SK-MEL-5 (cell line): ENCODE measurements around the gene CELF5. TPM values are rescaled to one million over a fixed set of nuclear protein-coding genes. Genes with fewer than 3 reads are reported as not detected.
"Not testable (repeated sequence)": the region's sequence is repeated elsewhere in the genome, so short reads cannot be mapped to it uniquely, and the experiment has no call there.

Experiments
- DNase-seq: peaks from one replicate; pipeline ENCODE4 v3.0.0-alpha.2; 2016; ENCODE audit warnings: low read depth, low spot score
- in situ Hi-C: cut with HindIII; loops from 2 replicates; pipeline ENCODE4 v1.10.0; 2016; ENCODE audit warnings: low sequenced_read_pairs, high pct_unique_total_duplicates, low pct_unique_long_range_greater_than_20kb
- total RNA-seq: library from RNA; depleted of rRNA; stranded (reverse); fragments of >200 nt; shearing (Covaris generic); gene quantifications from 2 replicates; pipeline ENCODE4 v1.2.3, GENCODE V29; 2014; rRNA removed

CELF5 gene
- total RNA-seq, 1 experiment from 2014 or later = not detected

DNA sequence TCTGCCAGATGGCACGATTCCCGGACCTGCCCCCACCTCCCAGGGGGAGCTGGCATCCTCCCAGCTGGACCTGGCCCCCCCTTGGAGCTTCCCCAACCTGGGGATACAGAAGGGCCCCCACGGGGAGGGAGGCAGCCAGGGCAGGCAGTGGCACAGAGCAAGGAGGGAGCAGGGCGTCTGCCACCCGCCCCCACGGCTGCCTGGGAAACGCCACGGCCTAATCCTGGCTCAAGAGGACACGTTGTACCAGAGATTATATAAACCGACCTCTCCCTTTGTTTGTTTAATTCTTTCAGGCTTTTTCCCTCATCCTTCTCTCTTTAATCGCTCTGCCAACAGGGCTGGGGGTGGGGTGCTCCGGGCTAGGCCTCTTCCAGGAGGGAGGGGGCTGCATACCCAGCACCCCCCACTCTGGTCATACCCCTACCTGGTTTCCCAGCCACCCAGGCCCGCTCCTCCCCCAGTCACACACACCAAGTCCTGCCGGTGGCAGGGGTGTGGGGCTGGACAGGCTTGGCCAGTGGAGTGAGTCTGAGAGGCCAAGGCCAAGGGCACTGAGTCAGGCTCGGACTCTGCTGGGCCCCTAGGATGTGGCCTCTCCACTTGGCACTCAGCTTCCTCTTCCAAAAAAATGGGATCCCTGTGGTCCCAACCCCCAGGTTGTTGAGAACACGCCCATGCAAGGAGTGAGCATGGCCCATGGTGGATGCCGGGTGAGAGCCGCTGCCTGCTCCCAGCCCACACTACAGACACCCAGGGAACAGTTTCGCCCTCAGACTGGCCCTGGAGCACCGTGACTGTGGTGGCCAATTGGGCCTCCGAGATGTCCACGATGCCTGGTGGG, 112.4 kb downstream of the CELF5 start:
- no peak for DNase-seq
- in situ Hi-C loops = no loop called here

DNA sequence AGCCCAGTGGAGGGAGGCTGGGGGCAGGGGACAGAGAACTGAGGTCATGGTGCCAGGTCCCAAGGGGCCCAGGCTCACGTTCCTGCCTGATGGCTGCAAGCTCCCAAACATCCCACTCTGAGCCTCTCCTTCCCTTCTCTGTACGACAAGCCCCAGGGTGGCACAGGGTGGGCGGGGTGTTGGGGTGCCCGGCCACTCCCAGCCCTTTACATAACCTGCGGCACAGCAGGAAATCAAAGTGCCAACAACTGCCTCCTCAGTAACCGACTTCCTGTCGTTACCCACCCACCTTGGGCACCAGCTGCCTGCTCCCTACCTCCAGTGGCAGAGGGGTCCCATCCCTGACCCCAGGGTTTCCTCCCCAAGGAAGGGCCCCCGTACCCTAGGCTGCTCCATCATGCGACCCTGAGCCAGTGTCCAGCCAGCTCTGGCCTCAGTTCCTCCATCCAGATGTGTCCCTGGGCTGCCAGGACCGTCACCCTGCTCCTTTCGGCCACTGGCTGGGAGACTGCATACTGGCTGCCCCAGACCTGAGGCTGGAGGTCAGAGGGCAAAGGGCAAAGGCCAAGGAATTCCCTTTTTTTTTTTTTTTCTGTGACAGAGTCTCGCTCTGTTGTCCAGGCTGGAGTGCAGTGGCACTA, 114.2 kb downstream of the CELF5 start:
- no peak for DNase-seq
- in situ Hi-C loops = no loop called here

DNA sequence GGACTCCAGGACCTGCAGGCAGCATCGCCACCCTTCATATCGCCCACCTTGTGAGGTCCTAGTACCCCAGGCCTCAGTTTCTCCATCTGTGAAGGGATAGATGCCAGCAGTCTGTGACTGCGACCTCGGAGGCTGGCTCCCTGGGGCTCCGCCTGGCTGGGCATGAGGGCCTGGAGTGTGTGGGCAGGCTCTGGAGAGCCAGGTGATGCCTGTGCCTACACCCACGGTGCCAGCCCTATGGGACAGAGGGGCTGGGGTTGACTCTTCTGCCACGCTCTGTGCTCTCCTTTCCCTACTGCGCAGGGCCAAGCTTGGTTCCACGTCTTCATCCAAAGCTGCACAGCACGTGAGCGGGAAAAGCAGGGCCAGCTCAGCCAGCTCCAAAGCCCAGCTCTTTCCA, 115.9 kb downstream of the CELF5 start:
- in situ Hi-C loops = no loop called here
- no peak for DNase-seq

DNA sequence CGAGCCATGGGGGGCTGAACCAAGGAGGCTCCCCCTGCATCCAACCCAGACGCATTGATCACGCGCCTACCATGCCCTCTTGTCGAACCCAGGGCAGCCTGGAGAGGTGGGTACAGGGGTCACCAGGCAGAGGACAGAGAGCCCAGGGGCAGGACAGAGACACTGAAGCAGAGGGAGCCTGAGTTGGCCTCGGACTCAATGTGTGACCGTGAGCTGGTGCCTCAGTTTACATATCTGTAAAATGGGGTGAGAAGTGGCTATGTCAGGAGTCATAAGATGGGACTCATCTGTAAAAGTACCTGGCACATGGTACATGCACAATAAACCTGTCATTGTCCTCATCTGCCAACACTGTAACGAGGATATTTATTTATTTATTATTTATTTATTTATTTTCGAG, 117.8 kb downstream of the CELF5 start:
- in situ Hi-C loops = no loop called here
- no peak for DNase-seq

DNA sequence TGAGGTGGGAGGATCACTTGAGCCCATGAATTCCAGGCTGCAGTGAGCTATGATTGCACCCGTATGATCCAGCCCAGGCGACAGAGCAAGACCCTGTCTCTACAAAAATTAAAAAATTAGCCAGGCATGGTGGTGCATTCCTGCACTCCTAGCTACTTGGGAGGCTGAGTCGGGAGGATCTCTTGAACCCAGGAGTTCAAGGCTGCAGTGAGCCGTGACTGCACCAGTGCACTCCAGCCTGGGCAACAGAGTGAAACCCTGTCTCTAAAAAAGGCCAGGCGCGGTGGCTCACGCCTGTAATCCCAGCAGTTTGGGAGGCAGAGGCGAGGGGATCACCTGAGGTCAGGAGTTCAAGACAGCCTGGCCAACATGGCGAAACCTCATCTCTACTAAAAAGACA, 118.5 kb downstream of the CELF5 start:
- in situ Hi-C loops, DNase-seq: not testable (repeated sequence)

DNA sequence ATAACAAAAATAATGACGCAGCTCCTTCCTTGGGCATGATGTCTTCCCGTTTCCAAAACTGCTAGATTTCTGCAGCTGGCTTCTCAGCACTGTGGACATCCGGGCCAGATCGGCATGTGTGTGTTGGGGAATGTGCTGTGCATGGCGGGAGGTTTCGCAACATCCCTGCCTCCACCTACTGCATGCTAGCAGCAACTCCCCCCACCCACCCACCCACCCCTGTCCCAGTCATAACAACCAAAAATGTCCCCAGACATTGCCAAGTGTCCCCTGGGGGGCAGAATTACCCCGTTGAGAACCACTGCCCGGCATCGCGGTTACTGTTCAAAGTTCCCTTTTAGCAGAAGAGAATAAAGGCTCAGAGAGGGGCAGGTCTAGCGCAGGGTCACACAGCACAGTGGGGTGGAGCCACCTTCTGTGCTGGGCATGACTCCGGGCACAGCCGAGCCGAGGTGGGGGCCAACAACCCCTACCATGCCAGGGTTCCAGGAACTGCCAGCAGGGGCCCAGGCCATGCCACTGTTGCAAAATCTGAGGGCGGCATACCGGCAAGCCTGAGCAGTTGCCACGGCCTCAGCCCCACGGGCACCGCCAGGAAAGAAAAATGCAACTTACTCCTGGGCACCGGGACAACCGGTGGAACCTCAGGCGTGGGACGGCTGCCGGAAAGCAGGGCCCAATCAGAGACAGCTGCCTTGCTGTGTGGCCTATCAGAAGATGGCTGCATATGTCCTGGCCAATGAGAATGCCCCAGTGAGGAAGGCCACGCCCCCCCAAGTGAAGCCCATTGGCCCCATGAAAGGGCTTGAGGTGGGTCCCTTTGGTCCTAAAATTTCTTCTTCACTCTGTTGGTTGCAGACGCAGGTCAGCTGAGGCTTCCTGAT, 119.4 kb downstream of the CELF5 start:
- DNase-seq = peak; percentile 56
- in situ Hi-C loops = no loop called here

DNA sequence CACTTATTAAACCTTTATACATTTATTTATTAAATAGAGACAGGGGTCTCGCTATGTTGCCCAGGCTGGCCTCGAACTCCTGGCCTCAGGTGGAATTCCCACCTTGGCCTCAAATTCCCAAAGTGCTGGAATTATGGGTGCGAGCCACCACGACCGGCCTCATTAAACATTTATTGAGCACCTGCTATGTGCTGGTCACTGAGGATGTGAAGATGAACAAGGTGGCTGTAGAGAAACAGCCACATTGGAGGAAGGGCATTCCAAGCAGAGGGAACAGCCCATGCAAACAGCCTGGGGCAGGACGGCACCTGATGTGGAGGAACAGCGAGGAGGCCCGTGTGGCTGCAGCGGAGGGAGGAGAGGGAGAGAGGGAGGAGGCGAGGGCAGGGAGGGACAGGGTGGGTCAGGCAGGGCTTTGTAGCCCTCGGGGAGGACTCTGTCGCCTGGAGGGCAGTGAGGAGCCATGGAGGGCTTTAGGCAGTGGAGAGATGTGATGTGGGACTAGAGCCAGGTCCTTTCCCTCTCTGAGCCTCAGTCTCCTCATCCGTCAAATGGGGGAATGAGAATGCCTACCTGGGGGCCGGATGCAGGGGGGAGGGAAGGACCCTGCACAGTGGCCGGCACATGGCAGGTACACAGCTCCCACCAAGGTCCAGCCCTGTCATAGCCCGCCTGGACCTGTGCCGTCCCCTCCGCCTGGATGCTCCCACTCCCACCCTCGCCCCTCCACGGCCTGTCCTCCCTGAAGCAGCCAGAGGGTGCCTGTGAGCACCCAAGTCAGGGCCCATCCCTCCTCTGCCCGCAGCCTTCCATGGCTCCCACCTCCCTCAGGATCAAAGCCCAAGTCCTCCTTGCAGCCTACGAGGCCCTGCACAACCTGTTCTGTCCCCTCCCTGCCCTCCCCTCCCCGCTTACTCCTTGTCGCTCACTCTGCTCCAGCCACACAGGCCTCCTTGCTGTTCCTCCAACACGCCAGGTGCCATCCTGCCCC, 120.4 kb downstream of the CELF5 start:
- in situ Hi-C loops = no loop called here
- DNase-seq = no peak

DNA sequence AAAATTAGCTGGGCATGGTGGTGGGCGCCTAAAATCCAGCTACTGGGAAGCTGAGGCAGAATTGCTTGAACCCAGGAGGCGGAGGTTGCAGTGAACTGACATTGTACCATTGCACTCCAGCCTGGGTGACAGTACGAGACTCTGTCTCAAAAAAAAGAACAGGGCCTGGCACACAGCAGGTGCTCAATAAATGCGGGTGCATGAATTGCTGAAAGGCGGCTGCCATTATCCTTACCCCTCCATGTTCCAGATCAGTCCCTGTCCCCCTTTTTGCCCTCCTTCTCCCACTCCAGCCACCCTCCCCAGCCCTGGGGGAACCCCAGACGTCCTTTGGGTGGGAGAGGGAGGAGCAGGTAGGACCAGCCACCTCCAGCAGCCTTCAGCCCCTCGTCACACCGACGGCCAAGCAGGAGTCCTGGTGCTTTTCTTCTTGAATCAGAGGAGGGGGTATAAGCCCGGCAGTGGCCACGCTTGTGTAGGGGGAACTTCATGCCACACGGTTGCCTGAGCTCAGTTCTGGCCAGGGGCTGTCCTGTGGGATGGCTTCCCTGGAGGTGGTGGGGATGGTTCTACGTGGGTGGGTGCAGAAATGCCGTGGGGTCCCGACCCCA, 121.5 kb downstream of the CELF5 start:
- DNase-seq = no peak
- in situ Hi-C loops = no loop called here

Other genes with a start within 250 kb of the CELF5 start
- 3.2 and 4.3 TPM in 2 replicates for gene TLE6, start 247.1 kb upstream of the CELF5 start, total RNA-seq
- gene TLE2, start 195.4 kb upstream of the CELF5 start, total RNA-seq = 2.2 and 6.1 TPM in 2 replicates
- 169 and 172 TPM in 2 replicates for gene TLE5, start 162.2 kb upstream of the CELF5 start, total RNA-seq
- 22.0 and 22.7 TPM in 2 replicates for gene GNA11, start 130.3 kb upstream of the CELF5 start, total RNA-seq
- not detected in 2 replicates for gene GNA15, start 88.6 kb upstream of the CELF5 start, total RNA-seq
- gene S1PR4, start 45.9 kb upstream of the CELF5 start, total RNA-seq = 0.24 TPM in 1 of 2 replicates, not detected in the other
- 62.2 and 65.3 TPM in 2 replicates for gene NCLN, start 38.7 kb upstream of the CELF5 start, total RNA-seq
- 4.8 and 5.8 TPM in 2 replicates for gene NFIC, start 141.9 kb downstream of the CELF5 start, total RNA-seq